Measurements from ENCODE around the gene LCN10.

- TF ChIP-seq CTCF (IDR thresholded peaks at IDR 0.05; ENCODE audit: borderline replicate concordance, extremely low read depth, low read length, poor library complexity, severe bottlenecking): no peak
- TF ChIP-seq EZH2 (IDR thresholded peaks at IDR 0.05; ENCODE audit: borderline replicate concordance, low read depth, low read length, severe bottlenecking): no peak
Measured at GRCh38 chr9:136705564-136705963, 37.2 kb downstream of the LCN10 start.

Data from DND-41 (cell line).